H1 (cell line): Measurements from ENCODE around the gene RNF220. TPM values are rescaled to one million over a fixed set of nuclear protein-coding genes. Genes with fewer than 3 reads are reported as not detected.

Source experiments
- CTCF ChIA-PET: fragments of 300-600 bp; sonication (Branson Sonifier 250); formaldehyde crosslinking; loops from one replicate; lab custom pipeline; 2021; ENCODE audit not compliant: partially characterized antibody; lab: Charles Lee
- POLR2A ChIA-PET: fragments of 300-600 bp; sonication (Branson Sonifier 250); formaldehyde crosslinking; loops from one replicate; lab custom pipeline; 2021; ENCODE audit warnings: inconsistent platforms; ENCODE audit not compliant: partially characterized antibody; lab: Charles Lee
- DNase-seq, 2 experiments: peaks; one replicate each; pipeline versions ENCODE4 v3.0.0 to v3.0.0-alpha.2; 2010 to 2022; ENCODE audit warnings: low spot score in 2 of 2, low read depth in 1 of 2, mixed read lengths in 1 of 2
- FAIRE-seq: peaks from 2 replicates; lab custom pipeline; 2011; peaks lifted over from hg19 to GRCh38; lab: Jason Lieb, UNC
- H2AFZ ChIP-seq: 2 replicates; pipeline ENCODE4 v1.8.1; 2012; ENCODE audit warnings: low read length, inconsistent platforms
- H2AK5ac ChIP-seq: 2 replicates; pipeline ENCODE4 v1.6.1; 2013; ENCODE audit warnings: low read depth, low read length
- H2BK120ac ChIP-seq: replicated peaks from 2 replicates; pipeline ENCODE3; 2013; ENCODE audit warnings: low read depth, low read length, inconsistent platforms
- H2BK12ac ChIP-seq: 2 replicates; pipeline ENCODE4 v1.6.1; 2013; ENCODE audit warnings: low read depth, low read length
- H2BK15ac ChIP-seq: 2 replicates; pipeline ENCODE4 v1.6.1; 2013; ENCODE audit warnings: low read length
- H2BK20ac ChIP-seq: 2 replicates; pipeline ENCODE4 v1.6.1; 2013; ENCODE audit warnings: low read length
- H2BK5ac ChIP-seq: 2 replicates; pipeline ENCODE4 v1.6.1; 2013; ENCODE audit warnings: low read depth, low read length
- H3K14ac ChIP-seq: 2 replicates; pipeline ENCODE4 v1.6.1; 2013; ENCODE audit warnings: inconsistent platforms; ENCODE audit not compliant: insufficient read length
- H3K18ac ChIP-seq: 2 replicates; pipeline ENCODE4 v1.6.1; 2013; ENCODE audit warnings: low read length; ENCODE audit errors: extremely low read depth
- H3K23ac ChIP-seq: 2 replicates; pipeline ENCODE4 v1.6.1; 2013; ENCODE audit warnings: inconsistent platforms; ENCODE audit not compliant: insufficient read length
- H3K23me2 ChIP-seq: 2 replicates; pipeline ENCODE4 v1.6.1; 2013; ENCODE audit warnings: low read depth, low read length
- H3K27ac ChIP-seq: 2 replicates; pipeline ENCODE4 v1.6.1; 2011; ENCODE audit warnings: low read depth, low read length, inconsistent platforms
- H3K27me3 ChIP-seq, 4 experiments: replicated peaks in 1 of 4; 1 replicate in 1 of 4; 2 replicates in 3 of 4; pipeline versions ENCODE4 v1.6.1 to v1.8.1; 2011 to 2013; ENCODE audit warnings: low read length in 3 of 4, mild to moderate bottlenecking in 3 of 4, inconsistent platforms in 2 of 4, mixed read lengths in 2 of 4, moderate library complexity in 1 of 4; ENCODE audit not compliant: control insufficient read depth in 3 of 4, insufficient read depth in 3 of 4; ENCODE audit errors: extremely low read depth in 1 of 4
- H3K36me3 ChIP-seq, 4 experiments: 2 replicates each; pipeline versions ENCODE4 v1.6.1 to v1.8.1; 2011 to 2013; ENCODE audit warnings: mild to moderate bottlenecking in 4 of 4, low read length in 3 of 4, moderate library complexity in 2 of 4, control low read depth in 1 of 4, inconsistent platforms in 1 of 4; ENCODE audit not compliant: insufficient read depth in 4 of 4, control insufficient read depth in 2 of 4
- H3K4ac ChIP-seq: replicated peaks from 2 replicates; pipeline ENCODE3; 2013; ENCODE audit warnings: low read length, low read depth, mixed read lengths, inconsistent platforms; ENCODE audit not compliant: insufficient read length
- H3K4me1 ChIP-seq, 4 experiments: replicated peaks in 1 of 4; 1 replicate in 1 of 4; 2 replicates in 3 of 4; pipeline versions ENCODE4 v1.6.1 to v1.8.1; 2011 to 2013; ENCODE audit warnings: low read length in 3 of 4, inconsistent platforms in 2 of 4, mixed read lengths in 1 of 4; ENCODE audit not compliant: insufficient read depth in 4 of 4, control insufficient read depth in 3 of 4
- H3K4me2 ChIP-seq, 2 experiments: 2 replicates each; pipeline versions ENCODE4 v1.6.1 to v1.8.1; 2011 to 2013; ENCODE audit warnings: low read depth in 2 of 2, low read length in 2 of 2, control low read depth in 1 of 2, inconsistent platforms in 1 of 2, mild to moderate bottlenecking in 1 of 2; ENCODE audit not compliant: insufficient read depth in 1 of 2
- H3K4me3 ChIP-seq, 4 experiments: fragments of 200-600, 300-600 bp in 1 of 4; sonication (generic), shearing (Covaris generic), sonication (Bioruptor Twin) in 1 of 4; 2 replicates each; pipeline versions ENCODE4 v1.5.1 to v1.8.1; 2011 to 2016; ENCODE audit warnings: low read length in 4 of 4, low read depth in 3 of 4, control low read depth in 2 of 4, inconsistent platforms in 2 of 4, mild to moderate bottlenecking in 2 of 4, mixed read lengths in 1 of 4, moderate library complexity in 1 of 4; ENCODE audit not compliant: insufficient read depth in 2 of 4; ENCODE audit errors: extremely low read depth in 1 of 4
- H3K56ac ChIP-seq: replicated peaks from 2 replicates; pipeline ENCODE3; 2013; ENCODE audit warnings: low read depth, mild to moderate bottlenecking, mixed read lengths, low read length, inconsistent platforms; ENCODE audit not compliant: insufficient read length
- H3K79me1 ChIP-seq: 2 replicates; pipeline ENCODE4 v1.6.1; 2013; ENCODE audit warnings: low read depth, low read length, control low read depth
- H3K79me2 ChIP-seq, 2 experiments: 2 replicates each; pipeline versions ENCODE4 v1.6.1 to v1.8.1; 2012 to 2013; ENCODE audit warnings: low read length in 2 of 2, mild to moderate bottlenecking in 2 of 2, inconsistent platforms in 1 of 2; ENCODE audit not compliant: insufficient read depth in 2 of 2, control insufficient read depth in 1 of 2
- H3K9ac ChIP-seq, 4 experiments: replicated peaks in 1 of 4; 1 replicate in 1 of 4; 2 replicates in 3 of 4; pipeline versions ENCODE4 v1.6.1 to v1.8.1; 2011 to 2013; ENCODE audit warnings: low read depth in 3 of 4, low read length in 3 of 4, control low read depth in 2 of 4, mild to moderate bottlenecking in 2 of 4, moderate library complexity in 2 of 4, inconsistent platforms in 1 of 4; ENCODE audit errors: extremely low read depth in 1 of 4
- H3K9me3 ChIP-seq, 2 experiments: 2 replicates each; pipeline versions ENCODE4 v1.6.1 to v1.8.1; 2012 to 2013; ENCODE audit warnings: mild to moderate bottlenecking in 2 of 2, moderate library complexity in 2 of 2, control low read depth in 1 of 2, inconsistent platforms in 1 of 2, low read depth in 1 of 2, low read length in 1 of 2, mixed read lengths in 1 of 2; ENCODE audit not compliant: insufficient read depth in 2 of 2
- H4K20me1 ChIP-seq, 2 experiments: replicated peaks in 1 of 2; 2 replicates each; pipeline versions ENCODE3 to v1.8.1; 2011 to 2013; ENCODE audit warnings: inconsistent platforms in 2 of 2, low read length in 2 of 2, mild to moderate bottlenecking in 1 of 2; ENCODE audit not compliant: insufficient read depth in 2 of 2, control insufficient read depth in 1 of 2
- H4K5ac ChIP-seq: 2 replicates; pipeline ENCODE4 v1.6.1; 2013; ENCODE audit warnings: low read length, low read depth, mixed read lengths, inconsistent platforms; ENCODE audit not compliant: insufficient read length
- H4K8ac ChIP-seq: 2 replicates; pipeline ENCODE4 v1.8.0; 2013; ENCODE audit warnings: mild to moderate bottlenecking, moderate library complexity, low read length, inconsistent platforms; ENCODE audit not compliant: insufficient read depth; ENCODE audit errors: extremely low read depth
- H4K91ac ChIP-seq: replicated peaks from 2 replicates; pipeline ENCODE3; 2013; ENCODE audit warnings: low read length, mixed read lengths, inconsistent platforms; ENCODE audit not compliant: insufficient read length
- ASH2L ChIP-seq: fragments of 200-600, 300-600 bp; sonication (generic); IDR thresholded peaks from one replicate; pipeline ENCODE4 v1.7.1; 2017; ENCODE audit warnings: low read length
- CBX5 ChIP-seq: fragments of 300-800, 300-1000 bp; sonication (generic); IDR thresholded peaks from 2 replicates; pipeline ENCODE4 v1.7.1; 2016; ENCODE audit warnings: antibody characterized with exemption, low read length, low read depth
- CHD2 ChIP-seq: IDR thresholded peaks from 2 replicates; pipeline ENCODE4 v1.6.1; 2012; ENCODE audit warnings: low read length, improper control_type of control experiment
- GABPA ChIP-seq: IDR thresholded peaks from 2 replicates; pipeline ENCODE4 v1.6.1; 2011; ENCODE audit warnings: mild to moderate bottlenecking, low read length, moderate library complexity, borderline replicate concordance; ENCODE audit not compliant: insufficient read depth
- GTF2F1 ChIP-seq: IDR thresholded peaks from 2 replicates; pipeline ENCODE4 v1.6.1; 2012; ENCODE audit warnings: low read depth, low read length, improper control_type of control experiment, borderline replicate concordance
- HDAC2 ChIP-seq, 2 experiments: fragments of 300-600 bp in 1 of 2; sonication (generic) in 1 of 2; IDR thresholded peaks; 2 replicates each; pipeline ENCODE4 v1.6.1; 2011 to 2012; ENCODE audit warnings: low read depth in 2 of 2, low read length in 2 of 2, mild to moderate bottlenecking in 2 of 2, moderate library complexity in 2 of 2, borderline replicate concordance in 1 of 2, inconsistent platforms in 1 of 2
- MAFK ChIP-seq: IDR thresholded peaks from 2 replicates; pipeline ENCODE4 v1.6.1; 2012; ENCODE audit warnings: low read depth, mild to moderate bottlenecking, improper control_type of control experiment, low read length
- NRF1 ChIP-seq: IDR thresholded peaks from 2 replicates; pipeline ENCODE4 v1.6.1; 2011; ENCODE audit warnings: mild to moderate bottlenecking, low read depth, low read length, improper control_type of control experiment
- POLR2AphosphoS5 ChIP-seq: IDR thresholded peaks from 2 replicates; pipeline ENCODE4 v1.6.1; 2011; ENCODE audit warnings: low read depth, low read length
- RBBP5 ChIP-seq: IDR thresholded peaks from 2 replicates; pipeline ENCODE4 v1.7.1; 2012; ENCODE audit warnings: low read depth, mild to moderate bottlenecking, inconsistent platforms, low read length, moderate library complexity, borderline replicate concordance
- SIX5 ChIP-seq: IDR thresholded peaks from 2 replicates; pipeline ENCODE4 v1.6.1; 2011; ENCODE audit warnings: mild to moderate bottlenecking, low read depth, low read length
- SP4 ChIP-seq: IDR thresholded peaks from 2 replicates; pipeline ENCODE4 v1.6.1; 2012; ENCODE audit warnings: low read length, inconsistent platforms
- SRF ChIP-seq: IDR thresholded peaks from 2 replicates; pipeline ENCODE4 v1.6.1; 2011; ENCODE audit warnings: mild to moderate bottlenecking, low read depth, low read length, moderate library complexity
- TBP ChIP-seq: IDR thresholded peaks from 2 replicates; pipeline ENCODE4 v1.6.1; 2011; ENCODE audit warnings: low read depth, low read length, improper control_type of control experiment
- TCF12 ChIP-seq: IDR thresholded peaks from 2 replicates; pipeline ENCODE4 v1.6.1; 2011; ENCODE audit warnings: low read depth, mild to moderate bottlenecking, low read length
- YY1 ChIP-seq: IDR thresholded peaks from 2 replicates; pipeline ENCODE4 v1.6.1; 2011; ENCODE audit warnings: low read depth, mild to moderate bottlenecking, low read length
- WGBS, 2 experiments: shearing (Covaris generic) in 1 of 2; methylation state at CpG; one replicate each; pipeline versions ENCODE4 v1.1.6 to v1.1.7; 2013 to 2015; ENCODE audit warnings: low lambda C conversion rate in 2 of 2, mixed read lengths in 2 of 2, inconsistent platforms in 1 of 2, low coverage in 1 of 2, missing lambda C conversion rate in 1 of 2; ENCODE audit not compliant: insufficient replicate concordance in 2 of 2, insufficient coverage in 1 of 2, insufficient read length in 1 of 2; ENCODE audit errors: extremely low coverage in 1 of 2, missing lambda C conversion rate in 1 of 2; 5-methylcytosine and 5-hydroxymethylcytosine counted together
- polyA plus RNA-seq, 7 experiments: library from polyadenylated mRNA; depleted of rRNA in 3 of 7; stranded (reverse) in 5 of 7; unstranded in 2 of 7; fragments of >200 nt in 5 of 7; fragments of 200-250 nt in 2 of 7; gene quantifications; 1 replicate in 5 of 7; 2 replicates in 1 of 7; 4 replicates in 1 of 7; pipeline versions ENCODE4 v1.2.1 to v1.2.3, GENCODE V29; 2011 to 2013; ENCODE audit warnings: missing spikeins in 2 of 7, mixed read lengths in 2 of 7
- total RNA-seq: library from RNA; stranded (reverse); fragmentation: NEBNext Ultra II Directional; extraction: Animal tissue kit (Norgen Biotek cat#: 25700); gene quantifications from 2 replicates; pipeline ENCODE4 v1.2.1, GENCODE V29; 2021

The RNF220 gene
- total and polyA plus RNA-seq, 2 of the 8 experiments (the other 6 are each of a cell fraction or from before 2014, with no cell fraction given) = 123 to 160 TPM

GRCh38 chr1:44575396-44575795, 170.3 kb downstream of the RNF220 start:
- Histone ChIP-seq H2BK120ac (no peak overlapping the region), H2AK5ac (no peak overlapping the region), H3K27ac (no peak overlapping the region), H3K23ac (no peak overlapping the region), H3K79me2 (no peaks in the 10 kb centered on the region), H3K27me3 (no peaks in the 10 kb centered on the region), H2AFZ (no peak overlapping the region), H3K18ac (no peak overlapping the region), H2BK20ac (no peak overlapping the region), H3K56ac (no peak overlapping the region), H4K5ac (no peak overlapping the region), H4K8ac (no peak overlapping the region), H3K23me2 (no peaks in the 10 kb centered on the region), H2BK15ac (no peak overlapping the region), H3K4me2 (no peak overlapping the region), H3K9me3 (no peaks in the 10 kb centered on the region), H2BK12ac (no peak overlapping the region), H2BK5ac (no peak overlapping the region), H3K9ac (no peak overlapping the region), H3K36me3 (no peaks in the 10 kb centered on the region), H3K4me3 (no peak overlapping the region), H3K4ac (no peak overlapping the region), H4K20me1 (no peaks in the 10 kb centered on the region), H3K14ac (no peak overlapping the region), H3K79me1 (no peaks in the 10 kb centered on the region; the same call in 1 of the 2 replicates), H4K91ac (no peak overlapping the region), H3K4me1 (peaks cover 4 to 9% (median 6%) of the 10 kb centered on the region in 4 experiments; a peak in 6 of 7 replicates)
- ChIA-PET POLR2A (no interaction called here), CTCF (interaction anchor here (1.0 to 11.1 kb wide), 5 partner anchors 9 to 358 kb away, joined by 3 to 112 read pairs (median 5); no protein-coding TSS in a partner anchor)
- 83% methylated on average over 4 of the region's 4 CpGs; no CpG with 5 or more reads in 1 of the 2 experiments for WGBS, 2 experiments
- no peak for DNase-seq
- no peak for FAIRE-seq
- TF ChIP-seq ASH2L = no peak
- no peak for TF ChIP-seq YY1
- no peak for TF ChIP-seq CBX5
- no peak for TF ChIP-seq SRF
- no peak for TF ChIP-seq TBP
- no peak for TF ChIP-seq SP4
- no peak for TF ChIP-seq NRF1
- no peak for TF ChIP-seq MAFK
- TF ChIP-seq GABPA = no peak
- no peak for TF ChIP-seq GTF2F1
- TF ChIP-seq SIX5 = no peak
- TF ChIP-seq TCF12 = no peak
- no peak for TF ChIP-seq POLR2AphosphoS5
- TF ChIP-seq HDAC2 (IDR thresholded peaks at IDR 0.05; ENCODE audit: borderline replicate concordance in 1 of 2, low read depth in 2 of 2, low read length in 2 of 2) = no peak
- no peak for TF ChIP-seq CHD2
- TF ChIP-seq RBBP5 = no peak
